Stimulated activated CD4-positive, alpha-beta T cell treated with anti-CD3 and anti-CD28 coated beads, Interleukin-4, amount 100 ng/mL, for 4 hours (primary cell): Measurements from ENCODE around the gene TOPAZ1.
A peak's percentile ranks its signal among the peaks of the same experiment; 100 is the strongest.

Experiments used
- DNase-seq, 2 experiments: peaks; one replicate each; pipeline ENCODE4 v3.0.0-alpha.2; 2020

Gene TOPAZ1

GRCh38 chr3:44241706-44242105 lies at the start of gene TOPAZ1:
Gene TOPAZ1, plus strand, starts transcription at chr3:44241886. Its CDS starts 168 bp downstream, at chr3:44242054.
- DNase-seq, result no peak

- DNase-seq, result peak; percentile 54 to 65
Observed at GRCh38 chr3:44198284-44199269, 43.1 kb upstream of the TOPAZ1 start.

- DNase-seq, result no peak
Observed at GRCh38 chr3:44206261-44206660, 35.4 kb upstream of the TOPAZ1 start.

- no peak for DNase-seq
Observed at GRCh38 chr3:44206862-44207652, 34.6 kb upstream of the TOPAZ1 start.

GRCh38 chr3:44208086-44208485 lies 33.6 kb upstream of the TOPAZ1 start:
- DNase-seq, result no peak

- DNase-seq, result no peak
Observed at GRCh38 chr3:44208568-44208967, 33.1 kb upstream of the TOPAZ1 start.

GRCh38 chr3:44210967-44211366 lies 30.7 kb upstream of the TOPAZ1 start:
- no peak for DNase-seq

GRCh38 chr3:44222337-44222736 lies 19.3 kb upstream of the TOPAZ1 start:
- no peak for DNase-seq

GRCh38 chr3:44223299-44223698 lies 18.4 kb upstream of the TOPAZ1 start:
- no peak for DNase-seq

GRCh38 chr3:44224131-44224530 lies 17.6 kb upstream of the TOPAZ1 start:
- no peak for DNase-seq

GRCh38 chr3:44226573-44226972 lies 15.1 kb upstream of the TOPAZ1 start:
- no peak for DNase-seq

- DNase-seq, result no peak
Observed at GRCh38 chr3:44227632-44228031, 14.1 kb upstream of the TOPAZ1 start.

- DNase-seq, result no peak
Observed at GRCh38 chr3:44228900-44229299, 12.8 kb upstream of the TOPAZ1 start.

- no peak for DNase-seq
Observed at GRCh38 chr3:44232407-44232806, 9.3 kb upstream of the TOPAZ1 start.

- no peak for DNase-seq
Observed at GRCh38 chr3:44234648-44235268, 6.9 kb upstream of the TOPAZ1 start.

- peak; percentile 33 to 65 for DNase-seq
Observed at GRCh38 chr3:44235604-44236484, 5.8 kb upstream of the TOPAZ1 start.

GRCh38 chr3:44236485-44236908 lies 5.2 kb upstream of the TOPAZ1 start:
- no peak for DNase-seq

GRCh38 chr3:44237161-44237560 lies 4.5 kb upstream of the TOPAZ1 start:
- no peak for DNase-seq

GRCh38 chr3:44237665-44238064 lies 4.0 kb upstream of the TOPAZ1 start:
- no peak for DNase-seq

GRCh38 chr3:44238889-44239288 lies 2.8 kb upstream of the TOPAZ1 start:
- DNase-seq, result no peak

GRCh38 chr3:44240061-44240460 lies 1.6 kb upstream of the TOPAZ1 start:
- DNase-seq, result no peak

GRCh38 chr3:44242721-44243120 lies 1.0 kb downstream of the TOPAZ1 start:
- no peak for DNase-seq
